AG09319 (cell line): Measurements from ENCODE around the gene RARS2.
A peak's percentile ranks its signal among the peaks of the same experiment; 100 is the strongest.

Experiments used
- DNase-seq: peaks from one replicate; pipeline ENCODE4 v3.0.0-alpha.2; 2010; ENCODE audit warnings: low read depth; ENCODE audit errors: extremely low read depth
- TF ChIP-seq, protein P1 (sequence below): IDR thresholded peaks from 2 replicates; pipeline ENCODE4 v1.5.1; 2011; ENCODE audit warnings: low read depth, mild to moderate bottlenecking, inconsistent platforms, low read length, moderate library complexity

The RARS2 gene

DNA sequence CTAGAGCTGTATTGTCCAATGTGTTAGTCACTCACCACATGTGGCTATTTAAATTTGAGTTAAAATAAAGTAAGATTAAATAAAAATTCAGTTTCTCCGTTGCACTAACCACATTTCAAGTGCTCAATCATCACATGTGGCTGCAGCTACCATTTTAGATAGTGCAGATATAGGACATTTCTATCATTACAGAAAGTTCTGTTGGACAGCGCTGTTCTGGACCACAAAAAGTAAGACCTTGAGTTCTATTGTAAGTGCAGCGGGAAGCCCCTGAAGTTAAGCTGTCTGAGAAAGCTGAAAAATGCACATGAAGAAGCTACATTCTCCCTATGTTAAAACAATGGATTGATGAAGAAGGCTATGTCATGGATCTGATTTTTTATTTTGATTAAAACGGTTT lies 1.2 kb upstream of the RARS2 start:
- TF ChIP-seq, protein P1, sequence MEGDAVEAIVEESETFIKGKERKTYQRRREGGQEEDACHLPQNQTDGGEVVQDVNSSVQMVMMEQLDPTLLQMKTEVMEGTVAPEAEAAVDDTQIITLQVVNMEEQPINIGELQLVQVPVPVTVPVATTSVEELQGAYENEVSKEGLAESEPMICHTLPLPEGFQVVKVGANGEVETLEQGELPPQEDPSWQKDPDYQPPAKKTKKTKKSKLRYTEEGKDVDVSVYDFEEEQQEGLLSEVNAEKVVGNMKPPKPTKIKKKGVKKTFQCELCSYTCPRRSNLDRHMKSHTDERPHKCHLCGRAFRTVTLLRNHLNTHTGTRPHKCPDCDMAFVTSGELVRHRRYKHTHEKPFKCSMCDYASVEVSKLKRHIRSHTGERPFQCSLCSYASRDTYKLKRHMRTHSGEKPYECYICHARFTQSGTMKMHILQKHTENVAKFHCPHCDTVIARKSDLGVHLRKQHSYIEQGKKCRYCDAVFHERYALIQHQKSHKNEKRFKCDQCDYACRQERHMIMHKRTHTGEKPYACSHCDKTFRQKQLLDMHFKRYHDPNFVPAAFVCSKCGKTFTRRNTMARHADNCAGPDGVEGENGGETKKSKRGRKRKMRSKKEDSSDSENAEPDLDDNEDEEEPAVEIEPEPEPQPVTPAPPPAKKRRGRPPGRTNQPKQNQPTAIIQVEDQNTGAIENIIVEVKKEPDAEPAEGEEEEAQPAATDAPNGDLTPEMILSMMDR: no peak
- no peak for DNase-seq

DNA sequence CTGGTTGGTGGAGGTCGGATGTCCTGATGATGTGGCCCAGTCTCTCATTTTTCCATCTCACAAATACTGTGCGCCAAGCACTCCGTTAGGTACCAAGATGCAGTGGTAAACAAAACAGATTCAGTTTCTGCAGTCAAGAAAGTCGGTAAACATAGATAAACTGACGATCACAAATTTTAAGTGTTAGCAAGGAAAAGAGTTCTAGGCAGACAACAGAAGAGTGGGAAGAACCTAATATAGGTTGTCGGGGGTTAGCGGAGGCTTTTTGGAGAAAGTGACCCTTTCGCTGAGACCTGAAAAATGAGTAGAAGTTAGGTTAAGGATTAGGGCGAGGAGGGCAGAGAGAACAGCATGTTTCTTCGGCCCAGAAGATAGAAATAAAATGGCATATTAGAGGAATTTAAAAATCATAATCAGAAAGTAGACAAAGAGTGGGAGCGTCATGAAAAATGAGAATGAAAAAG lies 662 bp upstream of the RARS2 start:
- no peak for DNase-seq
- TF ChIP-seq, protein P1: no peak

GRCh38 chr6:87588756-87589407 lies 905 bp downstream of the RARS2 start:
- TF ChIP-seq, protein P1: no peak
- DNase-seq: peak; percentile 36

GRCh38 chr6:87586371-87587077 lies 3.3 kb downstream of the RARS2 start:
- no peak for DNase-seq
- TF ChIP-seq, protein P1: no peak

GRCh38 chr6:87583822-87584221 lies 6.0 kb downstream of the RARS2 start:
- no peak for DNase-seq
- TF ChIP-seq, protein P1: no peak

DNA sequence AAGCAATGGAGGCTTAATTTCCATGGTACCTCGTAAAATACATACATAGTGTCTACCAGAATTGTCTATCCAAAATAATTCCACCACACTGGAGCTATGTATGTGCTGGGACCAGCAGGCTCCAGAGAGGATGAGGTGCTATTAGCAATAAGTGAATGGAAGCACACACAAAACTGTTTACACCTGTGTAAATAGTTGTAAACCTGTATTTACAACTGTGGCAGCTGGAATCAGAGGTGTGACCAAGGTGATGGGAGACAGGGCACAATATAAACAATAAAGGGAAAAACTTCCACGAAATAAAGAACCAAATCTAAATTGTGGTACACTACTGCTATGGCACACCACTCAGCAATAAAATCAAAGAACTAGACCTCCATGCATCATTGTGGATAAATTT lies 14.4 kb downstream of the RARS2 start:
- TF ChIP-seq, protein P1: no peak
- DNase-seq: no peak

DNA sequence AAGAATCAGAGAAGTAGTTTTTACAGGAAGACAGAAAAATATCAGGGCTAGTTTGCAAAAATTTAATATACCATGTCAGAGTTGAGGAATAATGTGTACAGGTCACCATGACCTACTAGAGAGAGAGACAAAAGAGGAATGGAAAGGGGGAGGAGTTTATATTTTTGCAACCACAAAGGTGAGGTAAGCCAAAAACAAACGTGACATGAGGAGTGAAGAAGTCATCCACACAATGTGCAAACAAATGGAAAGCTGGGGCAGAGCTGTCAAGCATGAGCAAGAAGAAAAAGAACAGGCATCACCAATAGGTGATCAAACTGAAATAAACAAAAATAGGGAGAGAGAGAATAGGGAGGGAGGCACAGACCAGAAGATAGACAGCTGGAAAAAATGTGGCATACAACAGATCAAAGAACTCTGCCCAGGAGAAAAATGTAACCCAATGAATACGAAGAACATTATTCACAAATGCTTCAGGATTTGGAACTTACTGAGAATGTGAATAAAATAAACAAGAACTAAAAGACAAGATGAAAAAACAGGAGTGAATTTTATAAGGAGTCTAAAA lies 15.5 kb downstream of the RARS2 start:
- DNase-seq: no peak
- TF ChIP-seq, protein P1: no peak
